DMS53 treated with DMSO at 0.1 percent for 48 hours (cell line): ENCODE results near the gene POTEF.
"Not testable (repeated sequence)": the region's sequence is repeated elsewhere in the genome, so short reads cannot be mapped to it uniquely, and the experiment has no call there.

Experiments used
- DNase-seq: peaks from one replicate; lab custom pipeline; 2025; ENCODE audit not compliant: unreplicated experiment; lab: John Stamatoyannopoulos, UW

The POTEF gene

DNA sequence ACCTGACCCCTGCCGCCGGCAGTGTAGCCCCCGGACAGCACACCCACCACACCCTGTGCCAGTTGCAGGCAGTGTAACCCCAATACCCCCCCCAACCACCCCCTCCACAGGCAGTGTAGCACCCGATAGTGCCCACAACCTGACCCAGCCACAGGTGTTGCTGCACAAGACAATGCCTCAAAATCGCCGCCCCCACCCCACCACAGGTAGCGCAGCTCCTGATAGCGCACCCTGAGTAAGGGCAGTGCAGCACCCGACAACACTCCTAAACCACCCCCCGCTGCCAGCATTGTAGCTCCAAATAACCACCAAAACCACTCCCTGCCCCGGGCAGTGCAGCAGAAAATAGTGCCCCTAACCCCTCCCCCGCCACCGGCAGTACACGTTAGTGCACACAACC is 558 bp downstream of the POTEF start:
- not testable (repeated sequence) for DNase-seq

- DNase-seq: not testable (repeated sequence)
These were observed 1.3 kb downstream of the POTEF start for GRCh38 chr2:130127726-130128125.

DNA sequence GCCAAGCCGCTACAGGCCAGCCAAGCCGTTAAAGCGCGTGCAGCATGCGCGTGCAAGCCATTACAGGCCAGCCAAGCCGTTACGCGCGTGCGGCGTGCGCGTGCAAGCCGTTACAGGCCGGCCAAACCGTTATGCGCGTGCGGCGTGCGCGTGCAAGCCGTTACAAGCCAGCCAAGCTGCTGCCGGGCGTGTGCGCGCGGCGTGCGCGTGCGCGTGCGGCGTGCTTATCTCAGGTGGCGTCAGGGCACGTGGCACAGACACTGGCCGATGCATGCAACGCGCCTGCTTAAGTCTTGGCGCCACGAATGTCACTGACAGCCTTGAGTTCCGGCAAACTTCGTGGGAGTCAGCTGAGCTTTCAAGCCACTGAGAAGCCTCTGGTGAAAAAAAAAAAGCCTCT is 8.1 kb downstream of the POTEF start:
- DNase-seq: not testable (repeated sequence)

- DNase-seq: not testable (repeated sequence)
These were observed 26.2 kb downstream of the POTEF start for GRCh38 chr2:130102597-130103363.

DNA sequence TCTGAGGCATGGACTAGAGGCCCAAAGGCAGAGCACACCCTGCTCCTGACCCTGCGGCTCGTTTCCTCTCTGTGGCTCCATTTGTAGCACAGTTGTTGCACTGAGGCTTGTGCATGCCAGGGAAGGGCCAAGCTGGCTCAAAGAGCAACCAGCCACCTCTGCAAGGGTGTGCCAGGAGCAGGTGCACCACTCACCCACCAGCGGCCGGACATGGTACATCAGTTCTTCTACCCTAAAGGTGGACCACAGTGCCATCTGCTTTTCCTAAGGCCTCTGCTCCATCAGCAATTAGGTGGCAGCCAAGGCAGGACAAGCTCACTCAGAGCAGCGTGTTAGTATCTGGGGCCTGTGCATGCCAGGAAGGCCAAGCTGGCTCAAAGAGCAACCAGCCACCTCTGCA is 66.4 kb downstream of the POTEF start:
- not testable (repeated sequence) for DNase-seq

GRCh38 chr2:130059982-130060381 is 69.0 kb downstream of the POTEF start:
- not testable (repeated sequence) for DNase-seq

DNA sequence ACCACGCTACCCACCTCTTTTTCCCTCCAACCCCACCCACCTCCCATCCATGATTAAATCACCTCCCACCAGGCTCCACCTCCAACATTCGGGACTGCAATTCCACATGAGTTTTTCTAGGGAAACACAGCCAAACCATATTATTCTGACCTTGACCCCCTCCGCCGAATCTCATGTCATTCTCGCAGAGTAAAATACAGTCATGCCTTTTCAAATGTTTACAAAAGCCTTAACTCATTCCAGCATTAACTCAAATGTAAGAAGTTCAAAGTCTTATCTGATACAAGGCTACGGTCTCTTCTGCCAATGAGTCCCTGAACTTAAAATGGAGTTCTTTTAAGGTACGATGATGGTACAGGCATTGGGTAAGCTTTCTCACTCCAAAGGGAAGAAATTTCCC is 72.7 kb downstream of the POTEF start:
- DNase-seq: not testable (repeated sequence)

GRCh38 chr2:130053217-130053911 is 75.7 kb downstream of the POTEF start:
- DNase-seq: not testable (repeated sequence)

DNA sequence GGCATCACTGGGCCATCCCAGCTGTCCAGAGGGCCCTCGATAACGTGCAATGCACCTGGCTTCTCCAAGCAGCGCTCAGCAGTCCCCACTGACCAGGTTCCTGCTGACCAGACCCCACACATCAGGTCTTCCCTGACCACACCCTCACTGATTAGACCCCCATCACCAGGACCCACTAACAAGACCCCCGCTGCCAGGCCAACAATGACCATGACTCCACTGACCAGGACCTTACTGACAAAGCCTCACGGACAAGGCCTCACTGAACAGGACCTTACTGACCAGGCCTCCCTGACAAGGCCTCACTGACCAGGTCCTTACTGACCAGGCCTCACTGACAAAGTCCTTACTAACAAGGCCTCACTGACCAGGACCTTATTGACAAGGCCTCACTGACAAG is 76.6 kb downstream of the POTEF start:
- DNase-seq: not testable (repeated sequence)

GRCh38 chr2:130048422-130048821 is 80.6 kb downstream of the POTEF start:
- DNase-seq: not testable (repeated sequence)

DNA sequence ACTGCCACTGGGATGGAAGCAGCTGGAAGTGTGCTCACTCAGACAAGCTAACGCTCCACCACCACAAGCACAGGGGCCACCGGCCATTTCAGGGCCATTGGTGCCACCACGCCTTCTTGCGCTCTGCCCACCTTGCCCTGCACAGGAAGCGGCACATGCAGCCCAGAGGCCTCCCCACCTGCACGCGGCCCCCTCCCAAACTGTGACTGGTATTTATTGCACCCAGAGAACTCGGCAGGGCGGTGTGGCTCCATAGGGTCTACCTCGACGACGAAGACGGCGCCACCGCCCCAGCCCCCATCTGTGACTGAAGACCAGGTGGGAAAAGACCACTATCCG is 90.8 kb downstream of the POTEF start:
- DNase-seq: not testable (repeated sequence)

DNA sequence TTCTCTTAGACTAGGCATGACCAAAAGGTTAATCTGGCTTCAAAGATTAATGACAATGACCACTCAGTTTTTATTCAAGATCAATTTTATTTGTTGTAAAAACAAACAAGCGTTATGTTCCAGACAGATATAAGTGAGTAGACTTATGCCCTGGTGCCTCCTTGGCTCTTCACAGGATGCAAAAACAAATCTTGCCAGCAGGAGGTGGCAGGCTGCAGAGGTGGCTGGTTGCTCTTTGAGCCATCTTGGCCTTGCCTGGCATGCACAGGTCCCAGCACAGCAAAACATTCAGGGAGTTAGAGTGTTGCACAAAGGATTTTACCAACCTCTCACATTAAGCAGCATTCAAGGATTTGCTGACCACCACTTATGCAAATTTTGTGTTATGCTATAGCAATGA is 103.1 kb downstream of the POTEF start:
- not testable (repeated sequence) for DNase-seq
